COLO668 (cell line): ENCODE results near the gene COPS3.

Experiments used
- DNase-seq: peaks from one replicate; lab custom pipeline; 2025; ENCODE audit not compliant: unreplicated experiment; lab: John Stamatoyannopoulos, UW

Gene COPS3

DNA sequence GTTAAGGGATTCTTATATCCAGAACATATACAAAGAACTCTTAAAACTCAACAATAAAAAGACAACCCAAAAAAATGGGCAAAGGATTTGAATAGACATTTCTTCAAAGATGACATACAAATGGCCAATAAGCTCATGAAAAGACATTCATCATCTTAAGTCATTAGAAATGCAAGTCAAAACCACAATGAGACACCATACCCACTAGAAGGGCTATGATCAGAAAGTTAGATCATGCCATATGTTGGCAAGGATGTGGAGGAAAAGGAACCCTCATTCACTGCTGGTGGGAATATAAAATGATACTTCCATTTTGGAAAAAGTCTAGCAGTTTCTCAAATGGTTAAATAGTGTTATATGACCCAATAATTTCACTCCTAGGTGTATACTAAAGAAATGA is 84.3 kb downstream of the COPS3 start:
- DNase-seq: no peak
